ENCODE results near the gene CHMP1A.
"Not testable (repeated sequence)": the region's sequence is repeated elsewhere in the genome, so short reads cannot be mapped to it uniquely, and the experiment has no call there.

CHMP1A gene

GRCh38 chr16:89696670-89697128 lies 39.2 kb upstream of the CHMP1A start:
- H3K4me3 ChIP-seq (replicated peaks; ENCODE audit: low read depth, low read length), result no peak overlapping the region
- peak; percentile 66 for DNase-seq (ENCODE audit: extremely low read depth, insufficient read length)
- H3K36me3 ChIP-seq (ENCODE audit: control insufficient read depth, insufficient read depth, low read length), result peaks cover 22% of the 10 kb centered on the region
- no peak for TF ChIP-seq CTCF (IDR thresholded peaks at IDR 0.05; ENCODE audit: insufficient read depth, low read length, poor library complexity, severe bottlenecking)
- no peaks in the 10 kb centered on the region for H3K27me3 ChIP-seq (replicated peaks; ENCODE audit: control insufficient read depth, insufficient read depth, low read length)

- Histone ChIP-seq H3K4me3 (replicated peaks; ENCODE audit: low read depth, low read length) (no peak overlapping the region), H3K27me3 (replicated peaks; ENCODE audit: control insufficient read depth, insufficient read depth, low read length) (no peaks in the 10 kb centered on the region), H3K36me3 (ENCODE audit: control insufficient read depth, insufficient read depth, low read length) (peaks cover 26% of the 10 kb centered on the region)
- no peak for DNase-seq (ENCODE audit: extremely low read depth, insufficient read length)
- TF ChIP-seq CTCF (IDR thresholded peaks at IDR 0.05; ENCODE audit: insufficient read depth, low read length, poor library complexity, severe bottlenecking), result no peak
Observed at GRCh38 chr16:89695875-89696669, 38.6 kb upstream of the CHMP1A start.

- Histone ChIP-seq H3K36me3 (ENCODE audit: control insufficient read depth, insufficient read depth, low read length) (peaks cover 30% of the 10 kb centered on the region), H3K27me3 (replicated peaks; ENCODE audit: control insufficient read depth, insufficient read depth, low read length) (no peaks in the 10 kb centered on the region), H3K4me3 (replicated peaks; ENCODE audit: low read depth, low read length) (no peak overlapping the region)
- TF ChIP-seq CTCF (IDR thresholded peaks at IDR 0.05; ENCODE audit: insufficient read depth, low read length, poor library complexity, severe bottlenecking), result no peak
- DNase-seq (ENCODE audit: extremely low read depth, insufficient read length), result no peak
Observed at GRCh38 chr16:89695086-89695874, 37.8 kb upstream of the CHMP1A start.

- not testable (repeated sequence) for H3K27me3 ChIP-seq (replicated peaks; ENCODE audit: control insufficient read depth, insufficient read depth, low read length); H3K4me3 ChIP-seq (replicated peaks; ENCODE audit: low read depth, low read length); DNase-seq (ENCODE audit: extremely low read depth, insufficient read length)
- H3K36me3 ChIP-seq (ENCODE audit: control insufficient read depth, insufficient read depth, low read length), result peaks cover 30% of the 10 kb centered on the region
Observed at GRCh38 chr16:89694784-89695085, 37.2 kb upstream of the CHMP1A start.

- Histone ChIP-seq H3K27me3 (replicated peaks; ENCODE audit: control insufficient read depth, insufficient read depth, low read length) (no peaks in the 10 kb centered on the region), H3K36me3 (ENCODE audit: control insufficient read depth, insufficient read depth, low read length) (peaks cover 32% of the 10 kb centered on the region), H3K4me3 (replicated peaks; ENCODE audit: low read depth, low read length) (no peak overlapping the region)
- DNase-seq (ENCODE audit: extremely low read depth, insufficient read length), result no peak
- no peak for TF ChIP-seq CTCF (IDR thresholded peaks at IDR 0.05; ENCODE audit: insufficient read depth, low read length, poor library complexity, severe bottlenecking)
Observed at GRCh38 chr16:89693931-89694783, 36.6 kb upstream of the CHMP1A start.

Data from GM06990 (cell line).